RCC 7860 (cell line): ENCODE results near the gene SPATA16.
"Not testable (repeated sequence)": the region's sequence is repeated elsewhere in the genome, so short reads cannot be mapped to it uniquely, and the experiment has no call there.

Source experiments
- DNase-seq: peaks from one replicate; pipeline ENCODE4 v3.0.0-alpha.2; 2015; ENCODE audit warnings: low spot score
- FAIRE-seq: peaks from 2 replicates; lab custom pipeline; 2012; peaks lifted over from hg19 to GRCh38; lab: Jason Lieb, UNC

SPATA16 gene

DNA sequence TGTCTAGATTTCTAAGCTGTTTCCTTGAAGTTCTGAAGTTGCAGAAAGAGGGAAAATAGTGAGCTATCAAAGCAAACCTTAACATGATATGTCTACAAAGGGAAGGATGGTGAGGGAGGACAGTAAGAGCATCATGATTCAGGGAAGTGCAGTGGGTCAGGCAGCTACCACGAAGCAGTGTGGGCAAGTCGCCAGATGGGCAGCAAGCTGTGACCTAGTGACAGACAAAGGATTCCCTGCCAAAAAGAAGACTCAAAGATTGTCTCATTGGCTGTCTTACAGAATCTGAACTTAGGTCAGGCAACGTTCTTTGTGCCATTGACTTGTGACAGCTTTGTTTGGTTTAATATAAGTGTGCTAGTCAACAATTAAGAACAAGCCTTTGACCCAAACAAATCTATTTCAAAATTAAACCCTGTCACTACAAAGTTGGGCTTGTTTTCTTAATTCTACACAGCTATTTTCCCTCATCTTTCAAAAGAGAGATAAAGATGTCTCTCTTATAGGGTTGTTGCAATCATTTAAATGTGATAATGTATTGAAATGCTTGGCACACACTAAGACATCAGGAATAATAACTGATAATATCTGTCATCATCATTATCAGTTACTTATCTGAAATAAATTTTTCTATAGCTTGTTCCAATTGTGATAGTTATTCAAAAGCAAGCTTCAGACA is 237.3 kb downstream of the SPATA16 start:
- peak; percentile 54 for DNase-seq
- peak; percentile 55 for FAIRE-seq

DNA sequence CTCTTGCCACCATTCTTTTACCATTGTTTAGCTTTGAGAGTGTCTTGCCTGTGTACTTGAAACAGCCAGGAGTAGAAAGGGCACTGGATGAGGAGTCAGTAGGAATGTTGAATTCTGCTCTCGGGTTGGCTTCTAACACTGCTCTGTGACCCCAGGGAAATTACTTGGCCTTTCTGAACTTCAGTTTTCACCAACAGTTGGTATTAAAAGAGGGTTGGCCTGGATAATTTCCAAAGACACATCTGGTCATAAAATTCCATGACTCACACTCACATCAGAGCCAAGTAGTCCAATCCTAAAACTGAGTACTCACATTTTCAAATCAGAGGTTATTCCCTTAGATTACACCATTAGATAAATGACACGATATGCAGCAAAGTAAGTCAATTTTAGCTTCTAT is 248.9 kb downstream of the SPATA16 start:
- FAIRE-seq (peak; percentile 54), DNase-seq (peak; percentile 44)

DNA sequence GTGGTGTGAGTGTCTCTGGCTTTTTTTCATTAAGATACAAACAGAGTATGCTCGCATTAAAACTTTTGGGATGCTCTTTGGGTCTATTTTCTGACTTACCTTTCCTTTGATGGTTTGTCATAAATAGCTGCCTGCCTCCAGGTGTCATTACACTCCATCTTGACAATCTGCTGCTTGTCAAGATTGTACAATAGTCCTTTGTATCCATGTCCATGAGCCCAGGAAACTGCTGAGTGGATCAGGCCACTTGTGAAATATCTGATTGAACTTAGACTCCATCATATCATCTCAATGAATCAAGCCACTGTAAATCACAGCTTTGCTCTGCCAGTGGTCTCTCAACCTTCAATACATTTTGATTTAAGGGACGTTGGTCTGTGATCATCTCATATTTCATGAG is 255.3 kb downstream of the SPATA16 start:
- DNase-seq (no peak), FAIRE-seq (no peak)

DNA sequence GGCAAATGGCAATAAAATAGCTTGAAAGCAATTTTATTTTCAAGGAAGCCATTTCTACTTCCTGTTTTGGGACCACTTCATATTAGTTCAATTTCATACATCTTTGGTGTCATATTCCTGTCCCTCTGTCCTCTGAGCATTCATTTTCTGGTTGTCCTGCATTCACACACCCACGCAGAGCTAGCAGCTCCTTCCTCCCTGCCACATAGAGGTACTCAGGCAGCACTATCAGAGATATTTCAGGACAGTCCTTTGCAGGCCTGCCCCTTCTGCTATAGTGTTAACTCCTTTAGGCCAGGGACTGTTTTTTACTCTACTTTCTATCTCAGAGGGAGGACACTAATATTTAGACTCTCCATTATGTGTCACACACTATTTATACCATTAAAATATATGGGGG is 258.5 kb downstream of the SPATA16 start:
- DNase-seq (no peak), FAIRE-seq (no peak)

DNA sequence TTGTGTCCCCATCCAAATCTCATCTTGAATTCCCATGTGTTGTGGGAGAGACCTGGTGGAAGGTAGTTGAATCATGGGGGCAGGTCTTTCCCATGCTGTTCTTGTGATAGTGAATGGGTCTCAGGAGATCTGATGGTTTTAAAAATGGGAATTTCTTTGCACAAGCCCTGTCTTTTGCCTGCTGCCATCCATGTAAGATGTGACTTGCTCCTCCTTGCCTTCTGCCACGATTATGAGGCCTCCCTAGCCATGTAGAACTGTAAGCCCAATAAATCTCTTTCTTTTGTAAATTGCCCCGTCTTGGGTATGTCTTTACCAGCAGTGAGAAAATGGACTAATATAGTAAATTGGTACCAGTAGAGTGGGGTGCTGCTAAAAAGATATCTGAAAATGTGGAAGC is 261.7 kb downstream of the SPATA16 start:
- not testable (repeated sequence) for FAIRE-seq, DNase-seq

DNA sequence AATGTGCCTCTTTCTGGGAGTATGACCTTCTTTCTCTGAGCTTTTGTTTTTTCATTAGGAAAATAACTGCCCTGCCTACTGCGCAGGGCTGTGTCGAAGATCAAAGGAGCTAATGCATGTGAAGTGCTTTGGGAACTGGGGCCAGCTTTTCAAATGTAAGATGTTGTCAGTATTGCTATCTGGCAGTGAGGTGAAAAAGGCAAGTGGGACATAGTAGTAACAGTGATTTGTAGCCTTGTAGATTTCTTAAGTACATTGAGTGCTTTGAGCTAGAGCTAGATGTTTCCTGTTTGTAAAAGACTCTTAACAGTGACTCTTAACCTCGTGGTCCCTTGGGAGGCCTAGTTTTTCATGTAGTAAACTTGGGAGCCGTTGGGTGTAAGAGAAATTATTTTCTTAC is 264.0 kb downstream of the SPATA16 start:
- FAIRE-seq (no peak), DNase-seq (no peak)

DNA sequence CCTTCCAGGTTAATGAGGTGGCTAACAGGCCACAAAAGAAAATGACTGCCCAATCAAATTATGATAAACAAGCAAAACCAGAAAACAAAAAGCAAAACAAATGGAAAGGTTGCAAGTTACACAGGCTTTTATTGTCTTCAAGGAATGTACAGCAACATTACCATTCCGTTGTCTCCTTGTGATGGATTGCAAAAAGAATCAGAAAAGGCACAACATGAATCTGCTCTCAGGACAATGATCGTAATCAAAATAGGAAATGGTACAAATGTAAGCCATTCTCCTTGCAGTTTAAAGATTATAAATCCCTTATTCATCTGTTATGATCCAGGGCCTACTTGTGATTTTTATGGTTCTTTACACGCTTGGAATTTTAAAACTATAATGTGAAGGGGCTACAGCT is 264.7 kb downstream of the SPATA16 start:
- DNase-seq (no peak), FAIRE-seq (no peak)

DNA sequence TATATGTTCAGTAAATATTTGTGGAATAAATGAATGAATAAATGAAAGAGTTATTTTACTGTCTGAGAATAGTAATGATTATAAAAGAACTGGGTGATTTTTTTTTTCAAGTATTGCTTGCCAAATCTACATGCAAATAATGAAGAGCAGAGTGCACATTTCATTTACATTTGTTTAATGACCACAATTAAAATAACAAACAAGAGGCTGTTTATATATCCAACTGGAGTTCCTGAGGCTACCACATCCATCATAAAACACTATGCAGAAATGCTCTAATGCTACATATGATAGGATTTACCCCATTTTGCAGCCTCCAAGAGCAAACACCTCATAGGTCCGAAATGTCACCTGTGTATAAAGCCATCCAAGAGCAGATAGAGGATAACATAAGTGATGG is 266.0 kb downstream of the SPATA16 start:
- FAIRE-seq (no peak), DNase-seq (no peak)

DNA sequence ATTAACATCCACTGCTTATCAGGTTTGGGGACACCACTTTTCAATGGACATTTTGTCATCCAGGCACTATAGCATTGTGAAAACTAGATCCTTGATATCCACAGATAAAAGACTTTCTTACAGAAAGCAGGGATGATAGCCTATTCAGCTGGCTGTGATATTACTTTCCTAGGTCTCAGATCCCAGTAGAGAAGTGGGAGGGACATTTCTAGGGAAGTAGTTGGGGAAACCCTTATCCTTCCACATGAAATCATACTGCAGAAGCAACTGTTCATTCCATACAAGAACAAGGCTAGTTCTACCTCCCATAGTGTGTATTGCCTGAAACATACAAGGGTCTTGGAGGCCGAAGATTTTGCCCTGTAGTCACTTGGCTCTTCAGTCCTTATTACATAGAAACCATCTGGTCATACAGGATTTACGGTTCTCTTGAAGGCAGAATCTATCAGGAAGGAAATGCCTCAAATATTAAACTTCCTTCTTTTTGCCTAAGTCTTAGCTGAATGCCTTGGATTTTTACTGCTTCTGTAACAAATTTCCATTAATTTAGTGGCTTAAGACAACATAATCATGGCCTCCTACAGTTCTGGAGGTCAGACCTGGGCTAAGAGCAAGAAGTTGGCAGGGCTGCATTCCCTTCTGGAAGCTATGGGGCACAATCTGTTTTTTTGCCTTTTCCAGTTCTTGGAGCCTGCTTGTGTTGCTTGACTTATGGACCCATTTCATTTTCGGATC is 271.1 kb downstream of the SPATA16 start:
- DNase-seq (no peak), FAIRE-seq (no peak)

DNA sequence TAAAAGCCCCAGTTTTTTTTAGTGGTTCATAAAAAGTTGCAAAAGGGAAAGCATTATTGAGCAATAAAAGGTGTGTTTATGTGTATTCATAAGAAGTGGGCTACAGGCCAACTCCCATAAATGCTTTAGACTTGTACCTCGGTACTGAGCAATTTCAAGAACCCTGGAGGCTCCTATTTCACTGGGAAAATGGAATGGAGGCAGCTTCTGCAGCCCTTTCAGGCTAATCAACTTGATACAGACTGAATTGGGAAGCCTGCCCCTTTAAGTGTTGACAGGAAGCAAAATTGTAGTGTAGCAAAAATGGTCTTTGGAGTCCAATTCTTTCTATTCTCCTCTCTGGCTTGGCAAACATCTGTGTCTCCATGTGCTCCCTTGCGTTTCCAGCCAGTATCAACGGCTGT is 271.7 kb downstream of the SPATA16 start:
- FAIRE-seq (no peak), DNase-seq (no peak)

DNA sequence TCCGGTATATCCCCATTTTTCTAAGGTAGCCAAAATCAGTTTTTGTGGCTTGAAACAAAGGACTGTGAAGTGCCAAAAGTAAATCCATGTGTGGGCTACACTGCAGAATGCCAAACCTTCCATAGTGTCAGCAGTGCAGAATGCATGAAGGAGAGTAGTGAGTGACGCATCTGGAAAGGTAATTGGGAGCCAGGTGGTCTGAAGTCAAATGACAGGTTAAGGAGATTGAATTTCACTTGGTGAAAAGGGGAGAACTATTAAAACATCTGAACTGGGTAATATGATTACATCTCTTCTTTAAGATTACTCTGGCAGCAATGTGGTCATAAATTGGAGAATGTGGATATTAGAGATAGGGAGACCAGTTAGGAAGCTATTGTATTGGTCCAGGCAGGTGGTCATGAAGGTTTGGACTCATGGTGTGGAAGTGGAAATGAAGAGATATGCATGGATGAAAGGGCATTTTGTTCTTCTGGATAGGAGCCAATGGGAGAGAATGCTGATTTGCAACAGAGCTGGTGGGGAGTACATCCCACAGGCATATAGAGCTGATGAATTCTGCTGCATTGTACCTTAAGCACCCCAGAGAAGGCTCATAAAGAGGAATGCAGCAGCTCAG is 272.3 kb downstream of the SPATA16 start:
- DNase-seq (no peak), FAIRE-seq (no peak)

DNA sequence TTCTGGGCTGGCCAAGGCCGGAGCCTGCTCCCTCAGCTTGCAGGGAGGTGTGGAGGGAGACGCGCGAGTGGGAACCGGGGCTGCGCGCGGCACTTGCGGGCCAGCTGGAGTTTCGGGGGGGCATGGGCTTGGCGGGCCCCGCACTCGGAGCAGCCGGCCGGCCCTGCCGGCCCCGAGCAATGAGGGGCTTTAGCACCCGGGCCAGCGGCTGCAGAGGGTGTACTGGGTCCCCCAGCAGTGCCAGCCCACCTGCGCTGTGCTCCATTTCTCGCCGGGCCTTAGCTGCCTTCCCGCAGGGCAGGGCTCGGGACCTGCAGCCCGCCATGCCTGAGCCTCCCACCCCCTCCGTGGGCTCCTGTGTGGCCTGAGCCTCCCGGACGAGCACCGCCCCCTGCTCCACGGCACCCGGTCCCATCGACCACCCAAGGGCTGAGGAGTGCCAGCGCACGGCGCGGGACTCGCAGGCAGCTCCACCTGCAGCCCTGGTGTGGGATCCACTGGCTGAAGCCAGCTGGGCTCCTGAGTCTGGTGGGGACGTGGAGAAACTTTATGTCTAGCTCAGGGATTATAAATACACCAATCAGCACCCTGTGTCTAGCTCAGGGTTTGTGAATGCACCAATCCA is 274.2 kb downstream of the SPATA16 start:
- DNase-seq, FAIRE-seq: not testable (repeated sequence)

DNA sequence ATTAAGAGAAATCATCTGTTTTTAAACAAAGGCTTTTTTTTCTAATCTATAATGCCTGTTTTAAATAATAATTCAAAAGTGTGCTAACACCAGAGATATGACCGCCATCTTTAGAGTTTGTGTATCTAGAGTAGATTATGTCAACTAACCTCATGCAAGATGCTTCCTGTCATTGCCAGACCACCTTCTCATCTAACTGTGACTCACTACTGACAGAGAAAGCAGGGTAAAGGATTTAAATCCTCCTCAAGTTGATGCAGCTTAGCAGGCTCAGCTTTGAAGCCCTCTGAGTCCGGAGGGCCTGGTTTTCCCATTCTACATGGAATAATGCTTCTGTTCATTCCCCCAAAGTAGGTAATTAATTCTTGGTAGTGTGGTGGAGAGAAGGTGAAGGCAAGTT is 282.0 kb downstream of the SPATA16 start:
- DNase-seq (peak; percentile 57), FAIRE-seq (peak; percentile 66)

DNA sequence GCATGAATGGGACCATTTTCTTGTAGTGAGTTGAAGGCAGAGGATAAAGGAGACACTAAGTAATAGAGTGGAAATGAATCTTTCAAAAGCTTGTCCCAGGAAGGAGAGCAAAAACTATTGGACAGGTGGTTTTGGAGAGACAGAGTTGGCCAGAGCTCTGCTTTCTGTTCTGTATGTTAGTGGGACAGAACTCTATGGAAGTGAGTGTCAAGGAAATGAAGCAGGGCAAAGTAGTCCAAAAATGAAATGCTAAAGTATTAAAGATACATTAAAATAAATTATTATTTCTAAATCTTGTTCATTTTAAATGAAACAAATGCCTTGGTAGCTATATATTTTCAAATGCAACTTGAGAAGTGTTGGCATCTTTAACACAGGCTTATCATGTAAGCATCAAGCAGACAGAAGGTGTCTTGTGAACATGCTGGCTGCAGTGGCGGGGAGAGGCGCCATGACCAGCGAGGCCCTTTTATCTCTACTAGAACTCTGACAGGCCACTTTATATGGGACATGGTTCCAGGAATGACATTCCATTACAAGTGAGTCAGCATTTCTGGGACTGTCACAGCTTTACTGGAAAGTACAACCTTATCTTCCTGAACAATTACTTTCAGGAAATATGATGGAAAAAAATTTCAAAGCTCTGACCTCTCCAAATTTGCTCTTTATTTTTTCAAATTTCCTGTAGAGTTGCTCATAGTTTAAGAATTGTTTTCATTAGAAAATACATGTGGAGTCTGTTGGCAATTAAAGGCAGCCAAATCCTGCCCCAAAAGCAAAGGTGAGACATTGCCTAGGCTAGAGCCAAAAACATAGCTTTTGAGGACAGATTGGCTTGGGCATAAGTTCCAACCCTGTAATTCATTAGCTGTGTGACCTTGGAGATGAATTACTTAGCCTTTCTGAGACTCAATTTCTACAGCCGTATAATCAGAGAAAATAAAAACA is 284.0 kb downstream of the SPATA16 start:
- FAIRE-seq (peak; percentile 91), DNase-seq (peak; percentile 86)

DNA sequence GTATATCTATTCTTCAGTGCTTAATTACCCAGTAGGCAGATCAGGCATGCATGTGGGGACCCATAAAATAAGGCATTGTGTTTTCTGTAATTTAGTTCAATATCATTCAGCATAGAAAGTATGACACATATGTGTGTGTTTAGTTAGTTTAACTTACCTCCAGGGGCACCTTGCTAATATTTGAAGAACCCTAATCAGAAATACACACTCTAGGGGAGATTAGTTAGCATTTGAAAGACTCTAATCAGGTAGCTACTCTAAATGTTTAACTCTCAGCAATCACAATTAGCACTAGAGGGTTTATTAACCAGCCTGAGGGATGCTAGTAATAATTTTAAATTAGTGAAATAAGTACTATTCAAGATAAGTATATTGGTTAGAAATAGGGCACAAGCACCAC is 286.0 kb downstream of the SPATA16 start:
- no peak for DNase-seq
- no peak for FAIRE-seq

DNA sequence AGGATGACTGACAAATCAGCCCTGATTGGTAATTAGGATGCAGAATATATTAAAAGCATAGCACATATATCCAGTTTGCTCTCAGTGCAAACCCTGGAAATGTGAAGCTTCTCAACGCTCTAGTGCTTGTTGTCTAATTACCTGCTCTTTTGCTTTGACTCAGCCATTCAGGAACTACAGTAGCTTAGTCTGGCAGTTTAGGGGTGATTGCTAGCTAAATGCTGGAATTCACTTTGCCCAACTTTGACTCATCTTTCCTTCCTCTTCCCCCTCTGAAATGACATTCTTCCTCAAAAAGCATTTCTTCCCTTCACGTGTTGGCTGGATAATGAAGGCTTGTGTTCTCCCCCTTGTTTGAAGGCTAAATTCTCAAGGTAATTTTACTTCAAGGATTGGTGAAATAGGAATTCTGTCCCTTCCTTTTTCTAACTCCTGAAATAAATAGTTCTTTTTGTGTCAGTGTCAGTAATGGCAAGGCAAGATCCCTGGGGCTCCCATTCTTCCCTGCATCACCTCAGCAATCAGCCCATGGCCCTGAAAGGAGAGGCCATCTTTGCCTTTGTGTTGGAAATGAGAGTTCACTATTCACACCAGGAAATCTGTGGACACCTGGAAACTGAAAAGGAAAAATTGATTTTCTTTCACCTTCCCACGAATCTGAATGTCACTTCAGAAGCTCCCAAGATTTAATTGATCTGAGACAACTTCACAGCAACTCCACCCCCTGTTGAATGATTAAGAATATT is 286.9 kb downstream of the SPATA16 start:
- DNase-seq (peak; percentile 62), FAIRE-seq (peak; percentile 62)

DNA sequence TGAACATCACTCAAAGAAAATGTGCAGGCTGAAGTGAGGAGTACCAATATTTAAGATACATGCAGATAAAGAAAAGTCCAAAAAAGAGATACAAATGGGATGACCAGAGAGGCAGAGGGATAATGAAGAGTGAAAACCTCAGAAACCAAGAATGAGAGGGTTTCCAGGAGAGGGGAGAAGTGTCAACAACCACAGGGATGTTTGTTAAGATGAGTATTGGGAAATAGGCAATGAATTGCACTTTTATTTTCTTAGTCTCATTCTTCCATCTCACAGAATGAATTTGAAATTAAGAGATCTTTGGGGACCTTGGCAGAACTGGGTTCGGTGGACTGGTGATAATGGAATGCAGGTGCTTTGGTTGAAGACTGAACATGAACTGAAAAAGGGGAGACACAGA is 288.0 kb downstream of the SPATA16 start:
- FAIRE-seq, result no peak
- DNase-seq, result no peak

DNA sequence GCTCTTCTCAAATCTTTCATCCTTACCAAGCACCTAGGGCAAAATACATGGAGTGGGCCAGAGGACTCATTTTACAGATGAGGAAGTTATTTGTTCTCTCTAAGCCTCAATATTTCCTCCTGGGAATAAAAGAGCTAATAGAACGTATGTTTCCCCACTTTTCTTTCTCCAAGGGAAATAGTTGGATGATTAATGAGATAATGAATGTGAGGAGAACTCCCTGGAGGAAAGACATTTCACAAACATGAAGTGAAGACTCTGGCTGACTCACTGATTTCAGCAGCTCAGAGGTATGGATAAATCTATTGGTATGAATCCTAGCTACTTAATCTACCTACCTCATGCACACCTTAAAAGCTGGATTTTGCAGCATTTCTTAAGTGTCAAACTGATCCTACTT is 292.1 kb downstream of the SPATA16 start:
- FAIRE-seq (peak; percentile 81), DNase-seq (peak; percentile 60)

DNA sequence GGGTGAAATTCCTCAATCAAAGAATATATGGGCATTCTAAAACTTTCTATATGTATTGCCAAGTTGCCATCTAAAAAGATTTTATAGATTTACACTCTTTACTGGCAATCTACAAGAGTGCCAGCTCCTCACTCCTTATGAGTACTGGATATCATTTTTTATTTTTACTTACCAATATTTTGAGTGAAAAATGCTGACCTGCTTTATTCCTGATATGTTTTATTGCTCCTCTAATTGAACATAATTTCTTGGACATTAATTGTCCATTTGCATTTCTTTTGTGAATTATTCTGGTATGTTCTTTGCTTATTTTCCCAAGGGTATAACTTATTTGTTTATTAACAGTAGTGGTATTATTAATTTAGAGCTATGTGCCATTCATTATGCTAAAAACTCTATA is 293.7 kb downstream of the SPATA16 start:
- peak; percentile 20 for FAIRE-seq
- no peak for DNase-seq

DNA sequence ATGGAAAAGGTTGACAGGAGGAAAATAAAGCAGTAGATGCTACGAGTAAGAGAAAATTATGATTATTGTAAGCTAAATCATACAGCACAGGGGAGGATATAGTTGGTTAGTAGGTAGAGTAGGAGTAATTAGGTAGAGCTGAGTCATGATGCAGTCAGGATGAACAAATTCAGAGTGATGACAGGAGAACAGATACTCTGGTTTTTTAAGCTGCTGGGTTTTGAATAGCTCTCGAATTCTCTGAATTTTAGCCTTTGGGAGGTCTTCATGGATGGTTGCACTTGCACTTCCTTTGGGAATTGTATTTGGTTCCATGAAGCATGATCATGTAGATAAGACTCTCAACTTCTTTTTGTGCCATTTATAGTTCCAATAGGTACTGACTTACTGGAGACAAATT is 294.3 kb downstream of the SPATA16 start:
- DNase-seq (peak; percentile 97), FAIRE-seq (peak; percentile 99)
